Activated T-cell treated with anti-CD3 and anti-CD28 coated beads, Interleukin-2, amount 50 U/mL, for 4 hours (primary cell): ENCODE measurements around the gene RORB. TPM values are rescaled to one million over a fixed set of nuclear protein-coding genes. Genes with fewer than 3 reads are reported as not detected.

ENCODE experiments used
- ATAC-seq, 2 donors: fragments of 200-7000 bp; cut with Tn5 transposase; one replicate each; pipeline ENCODE4 v1.10.0; 2021
- DNase-seq: peaks from one replicate; pipeline ENCODE4 v3.0.0-alpha.2; 2020
- H3K27me3 Mint-ChIP-seq: one replicate; pipeline ENCODE4 v1.8.0; 2021; ENCODE audit warnings: low read depth, mixed read lengths
- H3K36me3 Mint-ChIP-seq: one replicate; pipeline ENCODE4 v1.8.0; 2022; ENCODE audit warnings: mixed read lengths; ENCODE audit not compliant: insufficient read depth
- H3K4me1 Mint-ChIP-seq: one replicate; pipeline ENCODE4 v1.8.0; 2021; ENCODE audit warnings: low read depth, mixed read lengths
- H3K4me3 Mint-ChIP-seq: one replicate; pipeline ENCODE4 v1.8.0; 2021; ENCODE audit warnings: mild to moderate bottlenecking, moderate library complexity, mixed read lengths
- H3K9me3 Mint-ChIP-seq: one replicate; pipeline ENCODE4 v1.8.0; 2021; ENCODE audit warnings: mixed read lengths
- total RNA-seq, 3 donors: library from RNA; stranded (reverse); gene quantifications; one replicate each; pipeline ENCODE4 v1.2.1, GENCODE V29; 2021

RORB gene
- total RNA-seq, 3 donors from 2014 or later = 0.03 TPM; not detected in 2

DNA sequence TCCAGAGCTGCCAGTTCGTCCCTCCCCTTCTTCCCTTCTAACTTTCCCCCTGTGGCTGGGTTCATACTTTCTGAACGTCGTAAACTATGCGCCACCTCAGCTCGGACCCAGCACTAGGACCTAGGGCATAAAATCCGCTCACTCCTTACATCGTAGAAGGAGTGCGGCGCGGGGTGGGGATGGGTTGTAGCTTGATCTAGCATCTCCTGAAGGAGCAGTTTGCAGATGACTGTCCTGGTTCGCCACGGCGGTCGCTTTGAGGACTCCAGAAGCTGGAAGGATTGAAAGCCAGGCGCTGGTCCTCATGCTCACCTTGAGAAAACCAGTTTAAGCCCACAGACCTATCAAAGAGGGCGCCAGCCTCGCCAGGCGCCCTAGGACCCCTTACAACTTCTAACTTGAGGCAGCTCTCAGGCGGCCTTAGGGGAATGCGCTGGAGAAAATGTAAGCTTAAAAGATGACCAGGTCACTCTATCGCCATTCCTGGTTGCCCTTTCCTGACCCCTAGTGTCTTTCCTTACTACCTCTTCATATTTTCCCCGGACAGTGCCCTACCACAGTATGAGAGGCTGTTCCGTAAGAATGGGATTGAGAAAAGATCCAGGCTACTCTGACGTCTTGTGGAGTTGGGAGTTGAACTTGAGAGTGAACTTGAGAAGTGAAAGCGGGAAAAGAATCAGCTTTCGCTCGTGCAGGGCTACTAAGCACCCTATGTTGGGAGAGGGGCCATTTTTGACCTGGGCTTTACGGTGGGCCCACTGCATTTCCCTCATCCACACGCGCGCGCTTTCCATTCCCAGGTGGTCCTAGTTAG, 2.8 kb downstream of the RORB start:
- Mint-ChIP-seq H3K4me3 (peak overlapping the region; percentile 5), H3K36me3 (no peaks in the 10 kb centered on the region), H3K4me1 (peaks cover 21% of the 10 kb centered on the region), H3K9me3 (no peaks in the 10 kb centered on the region), H3K27me3 (peaks cover 53% of the 10 kb centered on the region)
- ATAC-seq = no peak
- DNase-seq = no peak

DNA sequence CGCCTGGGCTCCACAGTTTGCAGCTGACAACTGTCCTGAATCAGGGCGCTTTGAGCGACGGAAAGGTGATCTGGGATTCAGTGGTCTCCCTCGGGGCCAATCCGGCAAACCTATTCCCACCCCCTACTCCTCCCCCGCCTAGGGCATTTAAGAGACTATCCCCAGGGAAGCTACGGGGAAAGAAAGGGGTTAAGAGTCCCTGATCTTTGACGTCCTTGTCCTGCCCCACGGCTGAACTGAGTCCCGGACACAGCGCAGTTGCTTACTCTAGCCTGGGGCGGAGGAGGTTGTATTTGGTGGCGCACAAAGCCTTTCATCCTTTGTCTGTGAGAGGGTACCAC, 3.4 kb downstream of the RORB start:
- no peaks in the 10 kb centered on the region for H3K36me3 Mint-ChIP-seq
- DNase-seq (no peak), ATAC-seq (no peak)
- no peak overlapping the region for H3K4me3 Mint-ChIP-seq
- H3K27me3 Mint-ChIP-seq = peaks cover 53% of the 10 kb centered on the region
- no peaks in the 10 kb centered on the region for H3K9me3 Mint-ChIP-seq
- peaks cover 21% of the 10 kb centered on the region for H3K4me1 Mint-ChIP-seq

DNA sequence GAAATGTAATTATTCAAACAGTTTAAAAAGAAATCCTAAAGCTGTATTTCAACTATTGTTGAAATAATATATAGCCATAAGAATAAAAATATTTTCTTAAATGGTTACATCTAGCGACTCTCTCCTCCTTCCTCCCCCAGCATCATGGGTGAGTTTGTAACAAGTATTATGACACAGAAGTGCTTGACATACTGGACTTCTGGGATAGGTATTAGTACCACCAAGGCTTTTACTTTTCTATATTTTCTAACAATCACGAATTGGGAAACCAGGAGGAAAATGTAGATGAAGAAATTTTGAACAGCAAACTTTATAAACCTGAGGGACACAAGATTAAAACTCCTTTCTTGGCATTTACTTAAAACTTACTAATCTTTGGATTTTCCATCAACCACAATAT, 4.4 kb downstream of the RORB start:
- no peaks in the 10 kb centered on the region for H3K9me3 Mint-ChIP-seq
- no peaks in the 10 kb centered on the region for H3K36me3 Mint-ChIP-seq
- no peak for ATAC-seq
- peaks cover 19% of the 10 kb centered on the region for H3K4me1 Mint-ChIP-seq
- no peak for DNase-seq
- peaks cover 47% of the 10 kb centered on the region for H3K27me3 Mint-ChIP-seq
- no peak overlapping the region for H3K4me3 Mint-ChIP-seq

DNA sequence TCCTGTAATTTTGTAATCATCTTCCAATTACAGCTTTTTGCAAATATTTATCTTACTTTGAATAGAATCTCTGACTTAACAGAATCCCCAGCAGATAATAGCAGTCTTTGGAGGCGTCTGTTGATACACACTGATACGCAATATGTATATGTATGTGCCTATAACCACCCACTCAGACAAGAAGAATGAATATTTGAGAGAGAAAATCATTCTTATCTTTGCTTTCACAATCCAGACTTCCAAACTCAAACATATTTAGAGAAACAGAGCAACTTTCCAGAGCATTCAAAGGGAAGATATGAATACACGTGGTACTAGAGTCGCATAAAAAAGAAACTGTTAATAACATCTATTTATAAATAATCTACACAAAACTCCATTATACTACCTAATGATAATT, 6.1 kb downstream of the RORB start:
- H3K4me3 Mint-ChIP-seq = no peak overlapping the region
- H3K27me3 Mint-ChIP-seq = peaks cover 34% of the 10 kb centered on the region
- no peaks in the 10 kb centered on the region for H3K9me3 Mint-ChIP-seq
- H3K36me3 Mint-ChIP-seq = no peaks in the 10 kb centered on the region
- no peak for DNase-seq
- no peak for ATAC-seq
- peaks cover 6% of the 10 kb centered on the region for H3K4me1 Mint-ChIP-seq

DNA sequence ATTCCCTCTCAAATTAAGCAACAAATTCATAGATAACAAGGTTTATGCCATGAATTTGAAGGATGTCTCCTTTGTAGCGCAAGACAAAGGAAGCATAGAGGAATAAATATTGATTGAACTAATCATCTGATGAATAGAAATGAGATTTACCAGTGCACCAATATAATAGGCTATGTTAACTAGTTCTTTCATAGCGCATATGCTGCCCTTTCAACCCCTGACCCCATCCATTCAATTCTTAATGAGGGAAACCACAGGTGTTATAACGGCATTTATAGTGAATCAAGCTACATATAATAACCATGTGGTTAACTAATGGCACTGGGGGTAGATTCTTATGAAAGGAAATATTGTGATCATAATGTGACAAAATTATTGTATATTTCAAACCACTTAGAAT, 6.5 kb downstream of the RORB start:
- ATAC-seq = no peak
- Mint-ChIP-seq H3K27me3 (peaks cover 31% of the 10 kb centered on the region), H3K36me3 (no peaks in the 10 kb centered on the region), H3K4me3 (no peak overlapping the region), H3K9me3 (no peaks in the 10 kb centered on the region), H3K4me1 (peaks cover 6% of the 10 kb centered on the region)
- DNase-seq = no peak

GRCh38 chr9:74511333-74511732, 14.2 kb downstream of the RORB start:
- no peak overlapping the region for H3K4me3 Mint-ChIP-seq
- no peaks in the 10 kb centered on the region for H3K36me3 Mint-ChIP-seq
- H3K27me3 Mint-ChIP-seq = no peaks in the 10 kb centered on the region
- no peaks in the 10 kb centered on the region for H3K9me3 Mint-ChIP-seq
- H3K4me1 Mint-ChIP-seq = no peaks in the 10 kb centered on the region
- DNase-seq = no peak
- no peak for ATAC-seq

GRCh38 chr9:74512416-74512815, 15.3 kb downstream of the RORB start:
- no peak for ATAC-seq
- Mint-ChIP-seq H3K9me3 (no peaks in the 10 kb centered on the region), H3K36me3 (no peaks in the 10 kb centered on the region), H3K4me3 (no peak overlapping the region), H3K27me3 (no peaks in the 10 kb centered on the region), H3K4me1 (no peaks in the 10 kb centered on the region)
- DNase-seq = no peak

DNA sequence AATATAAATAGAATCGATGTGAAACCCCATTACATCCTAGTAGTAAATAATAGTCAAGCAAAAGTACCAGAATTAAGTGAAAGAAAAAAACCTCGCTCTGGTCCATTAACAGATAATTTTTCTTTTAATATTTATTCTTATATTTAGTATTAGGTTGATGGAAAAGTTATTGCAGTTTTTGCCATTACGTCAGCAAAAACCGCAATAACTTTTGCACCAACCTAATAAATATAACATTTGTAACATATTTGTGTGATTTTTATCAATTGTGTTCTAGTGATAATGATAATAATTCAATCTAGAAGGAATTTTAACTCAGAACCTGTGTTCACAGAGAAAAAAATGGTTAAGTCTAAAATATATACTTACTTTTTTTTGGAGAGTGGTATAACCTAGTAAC, 16.1 kb downstream of the RORB start:
- Mint-ChIP-seq H3K27me3 (no peaks in the 10 kb centered on the region), H3K9me3 (no peaks in the 10 kb centered on the region), H3K4me1 (no peaks in the 10 kb centered on the region), H3K4me3 (no peak overlapping the region), H3K36me3 (no peaks in the 10 kb centered on the region)
- ATAC-seq (no peak), DNase-seq (no peak)

GRCh38 chr9:74517188-74517587, 20.1 kb downstream of the RORB start:
- ATAC-seq = no peak

DNA sequence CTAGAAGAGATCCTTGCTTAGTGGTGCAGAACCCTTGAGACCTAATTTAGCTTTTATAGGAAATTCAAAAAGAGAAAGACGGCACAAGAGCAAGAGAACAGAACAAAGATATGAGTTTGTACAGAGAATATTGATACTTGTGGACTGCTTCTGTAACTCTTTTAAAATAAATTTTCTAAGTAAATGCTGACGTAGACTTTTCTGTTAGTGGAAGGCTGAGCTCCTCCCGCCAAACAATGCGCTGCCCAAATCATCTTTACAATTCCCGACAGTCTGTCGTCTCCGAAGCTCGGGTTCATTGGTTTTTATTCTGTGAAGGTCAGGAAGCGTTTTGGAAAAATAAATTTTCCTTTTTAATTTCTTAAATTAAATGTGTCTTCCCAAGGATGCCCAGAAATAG, 22.3 kb downstream of the RORB start:
- DNase-seq (no peak), ATAC-seq (no peak)
- Mint-ChIP-seq H3K9me3 (peaks cover 3% of the 10 kb centered on the region), H3K27me3 (no peaks in the 10 kb centered on the region), H3K4me1 (no peaks in the 10 kb centered on the region), H3K4me3 (no peak overlapping the region), H3K36me3 (no peaks in the 10 kb centered on the region)

More at GRCh38 chr9:74517188-74517587, 20.1 kb downstream of the RORB start:
- Mint-ChIP-seq H3K4me3 (no peak overlapping the region), H3K27me3 (no peaks in the 10 kb centered on the region), H3K36me3 (no peaks in the 10 kb centered on the region), H3K9me3 (no peaks in the 10 kb centered on the region), H3K4me1 (no peaks in the 10 kb centered on the region)
- no peak for DNase-seq

DNA sequence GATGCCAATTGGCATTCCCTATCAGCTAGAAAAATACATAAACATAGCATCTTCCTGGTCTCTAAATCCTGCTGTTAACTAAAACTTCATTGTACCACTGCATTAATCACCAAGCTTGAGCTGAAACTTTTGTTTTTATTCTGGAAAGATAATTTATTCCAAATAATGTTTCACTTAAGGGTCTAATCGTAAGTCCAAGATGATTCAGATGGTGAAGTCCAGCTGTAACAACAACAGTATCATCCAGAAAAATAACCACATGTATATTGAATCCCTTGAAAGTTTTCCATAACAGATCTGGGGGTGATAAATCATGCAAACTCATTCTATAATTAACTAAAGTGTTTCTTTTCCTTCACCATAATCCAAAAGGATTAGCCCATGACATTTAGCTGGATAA, 23.9 kb downstream of the RORB start:
- Mint-ChIP-seq H3K27me3 (no peaks in the 10 kb centered on the region), H3K9me3 (peaks cover 3% of the 10 kb centered on the region), H3K36me3 (no peaks in the 10 kb centered on the region), H3K4me3 (no peak overlapping the region), H3K4me1 (no peaks in the 10 kb centered on the region)
- ATAC-seq (no peak), DNase-seq (no peak)

- Mint-ChIP-seq H3K36me3 (no peaks in the 10 kb centered on the region), H3K9me3 (peaks cover 3% of the 10 kb centered on the region), H3K4me1 (no peaks in the 10 kb centered on the region), H3K4me3 (no peak overlapping the region), H3K27me3 (no peaks in the 10 kb centered on the region)
- DNase-seq (no peak), ATAC-seq (no peak)
Measured at GRCh38 chr9:74524289-74524688, 27.2 kb downstream of the RORB start.

DNA sequence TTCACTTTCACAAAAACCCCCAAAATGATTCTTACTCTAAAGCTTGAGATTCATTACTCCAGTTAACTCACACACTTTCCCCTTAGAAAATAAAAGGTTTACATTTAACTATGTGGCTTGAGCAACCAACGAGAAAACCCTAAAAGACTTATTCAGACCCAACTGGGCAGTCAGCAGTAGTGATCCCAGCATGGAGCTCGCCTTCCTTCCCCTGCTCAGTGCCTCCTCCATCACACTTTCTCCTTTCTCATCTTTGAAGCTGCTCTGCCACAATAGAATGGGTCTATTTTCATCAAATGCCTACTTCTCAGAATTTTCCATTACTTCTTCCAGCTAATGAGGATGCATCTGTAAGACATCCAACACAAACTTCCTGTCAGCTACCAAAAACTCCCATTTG, 29.1 kb downstream of the RORB start:
- Mint-ChIP-seq H3K36me3 (no peaks in the 10 kb centered on the region), H3K4me1 (no peaks in the 10 kb centered on the region), H3K4me3 (no peak overlapping the region)

GRCh38 chr9:74527718-74528117, 30.6 kb downstream of the RORB start:
- no peaks in the 10 kb centered on the region for H3K36me3 Mint-ChIP-seq
- no peak for ATAC-seq
- no peak for DNase-seq
- no peak overlapping the region for H3K4me3 Mint-ChIP-seq
- H3K4me1 Mint-ChIP-seq = no peaks in the 10 kb centered on the region
- H3K9me3 Mint-ChIP-seq = peaks cover 3% of the 10 kb centered on the region
- H3K27me3 Mint-ChIP-seq = no peaks in the 10 kb centered on the region

More for the DNA sequence above, 29.1 kb downstream of the RORB start:
- ATAC-seq (no peak), DNase-seq (no peak)
- H3K9me3 Mint-ChIP-seq = peaks cover 3% of the 10 kb centered on the region
- no peaks in the 10 kb centered on the region for H3K27me3 Mint-ChIP-seq

DNA sequence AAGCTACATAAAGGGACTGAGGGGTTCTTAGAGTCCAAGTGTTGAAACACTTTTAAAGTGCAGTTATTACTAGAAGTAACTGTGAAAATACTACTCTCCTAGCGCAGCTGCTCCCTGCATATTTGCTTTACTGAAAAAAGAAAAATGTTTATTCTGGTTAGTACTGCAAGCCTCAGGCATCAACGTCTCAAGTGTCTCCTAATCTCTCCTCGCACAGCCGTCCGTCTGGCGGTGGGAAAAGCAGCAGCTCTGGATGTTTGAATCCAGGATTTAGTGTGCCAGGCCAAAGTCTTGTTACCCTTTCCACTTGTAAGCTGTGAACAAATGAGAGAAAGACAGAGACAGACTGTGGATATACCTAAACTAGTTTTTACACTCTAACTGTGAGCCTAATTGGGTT, 31.1 kb downstream of the RORB start:
- DNase-seq (no peak), ATAC-seq (no peak)
- peaks cover 1% of the 10 kb centered on the region for H3K9me3 Mint-ChIP-seq
- H3K4me3 Mint-ChIP-seq = no peak overlapping the region
- H3K36me3 Mint-ChIP-seq = no peaks in the 10 kb centered on the region
- H3K4me1 Mint-ChIP-seq = no peaks in the 10 kb centered on the region
- no peaks in the 10 kb centered on the region for H3K27me3 Mint-ChIP-seq
